Esophagus squamous epithelium (tissue), 5 donors: ENCODE data around the gene PPP1R12C. TPM values are rescaled to one million over a fixed set of nuclear protein-coding genes. Genes with fewer than 3 reads are reported as not detected.

ENCODE experiments used
- DNase-seq: peaks from one replicate; lab custom pipeline; 2025; lab: John Stamatoyannopoulos, UW
- H3K27ac ChIP-seq, 4 donors: fragments of 200-600 bp; sonication (generic); one replicate each; pipeline ENCODE4 v1.5.1; 2016 to 2019; ENCODE audit warnings: mild to moderate bottlenecking in 1 of 4
- H3K27me3 ChIP-seq, 4 donors: fragments of 200-600 bp; sonication (generic); 1 replicate in 3 of 4; 2 replicates in 1 of 4; pipeline versions ENCODE4 v1.5.1 to v1.6.0; 2017 to 2021; ENCODE audit warnings: antibody characterized with exemption in 1 of 4
- H3K36me3 ChIP-seq, 3 donors: fragments of 200-600 bp; sonication (generic); one replicate each; pipeline ENCODE4 v1.5.1; 2016 to 2019
- H3K4me1 ChIP-seq, 3 donors: fragments of 200-600 bp; sonication (generic); one replicate each; pipeline ENCODE4 v1.5.1; 2017 to 2019
- H3K4me3 ChIP-seq, 4 donors: fragments of 200-600 bp; sonication (generic); 1 replicate in 3 of 4; 2 replicates in 1 of 4; pipeline ENCODE4 v1.5.1; 2016 to 2019; ENCODE audit warnings: mild to moderate bottlenecking in 2 of 4, moderate library complexity in 1 of 4
- H3K9me3 ChIP-seq, 3 donors: fragments of 200-600 bp; sonication (generic); one replicate each; pipeline ENCODE4 v1.5.1; 2016 to 2019
- CTCF ChIP-seq, 6 experiments: fragments of 450-650 bp in 4 of 6; fragments of 200-600 bp in 2 of 6; sonication (generic) in 2 of 6; IDR thresholded peaks; one replicate each; pipeline ENCODE4 v1.5.1; 2016 to 2019; ENCODE audit warnings: antibody characterized with exemption in 6 of 6, mild to moderate bottlenecking in 4 of 6, moderate library complexity in 4 of 6
- POLR2A ChIP-seq, 4 donors: fragments of 450-650 bp; IDR thresholded peaks; one replicate each; pipeline ENCODE4 v1.6.1; 2017; ENCODE audit warnings: antibody characterized with exemption in 4 of 4, mild to moderate bottlenecking in 4 of 4, moderate library complexity in 3 of 4
- WGBS, 2 donors: methylation state at CpG; one replicate each; pipeline ENCODE4 v1.1.5; 2018; 5-methylcytosine and 5-hydroxymethylcytosine counted together
- intact Hi-C: fragments of 100-400 bp; cut with DNase I; formaldehyde crosslinking; loops from one replicate; pipeline ENCODE4 v1.15.0; 2022
- total RNA-seq, 4 donors: library from RNA; depleted of rRNA; stranded (reverse); fragments of >200 nt; gene quantifications; one replicate each; pipeline ENCODE4 v1.1.0, GENCODE V29; 2016
- donor health status: DM: yes; HTN: yes; CAD: no.

The PPP1R12C gene
- total RNA-seq, 4 donors from 2014 or later: 35.1 to 89.1 (median 43.7) TPM

GRCh38 chr19:55092423-55093318 lies 24.8 kb downstream of the PPP1R12C start:
- Histone ChIP-seq H3K27me3 (no peaks in the 10 kb centered on the region), H3K4me3 (no peak overlapping the region), H3K27ac (no peak overlapping the region), H3K4me1 (peaks cover 3 to 14% (median 9%) of the 10 kb centered on the region in 3 donors), H3K36me3 (peaks cover 19 to 73% (median 28%) of the 10 kb centered on the region in 3 donors), H3K9me3 (no peaks in the 10 kb centered on the region)
- TF ChIP-seq POLR2A (IDR thresholded peaks at IDR 0.05) (no peak), CTCF (IDR thresholded peaks at IDR 0.05) (no peak)
- 79 to 100% methylated on average over 1 to 7 of the region's 49 CpGs for WGBS, 2 donors
- DNase-seq: no peak
- intact Hi-C loops: no loop called here

- 68% methylated on average over 5 of the region's 27 CpGs; no CpG with 5 or more reads in 1 of the 2 donors for WGBS, 2 donors
- no peak for TF ChIP-seq CTCF (IDR thresholded peaks at IDR 0.05)
- no peak for TF ChIP-seq POLR2A (IDR thresholded peaks at IDR 0.05)
- intact Hi-C loops: no loop called here
- Histone ChIP-seq H3K27ac (no peak overlapping the region), H3K9me3 (no peaks in the 10 kb centered on the region), H3K27me3 (peaks cover 0 to 4% (median 0%) of the 10 kb centered on the region in 4 donors), H3K36me3 (peaks cover 19 to 69% (median 28%) of the 10 kb centered on the region in 3 donors), H3K4me3 (no peak overlapping the region), H3K4me1 (peaks cover 10 to 21% (median 12%) of the 10 kb centered on the region in 3 donors)
- no peak for DNase-seq
Measured at GRCh38 chr19:55091955-55092354, 25.5 kb downstream of the PPP1R12C start.

- Histone ChIP-seq H3K36me3 (peaks cover 19 to 65% (median 28%) of the 10 kb centered on the region in 3 donors), H3K9me3 (no peaks in the 10 kb centered on the region), H3K27ac (no peak overlapping the region), H3K4me1 (peaks cover 17 to 27% (median 18%) of the 10 kb centered on the region in 3 donors), H3K27me3 (peaks cover 0 to 10% (median 0%) of the 10 kb centered on the region in 4 donors), H3K4me3 (no peak overlapping the region)
- DNase-seq: no peak
- WGBS, 2 donors: 84 to 88% methylated on average over 4 to 18 of the region's 32 CpGs
- TF ChIP-seq POLR2A (IDR thresholded peaks at IDR 0.05) (no peak), CTCF (IDR thresholded peaks at IDR 0.05) (no peak)
- intact Hi-C loops: no loop called here
Measured at GRCh38 chr19:55091126-55091910, 26.1 kb downstream of the PPP1R12C start.

GRCh38 chr19:55090564-55090963 lies 26.9 kb downstream of the PPP1R12C start:
- Histone ChIP-seq H3K36me3 (peaks cover 19 to 62% (median 28%) of the 10 kb centered on the region in 3 donors), H3K4me1 (peaks cover 18 to 32% (median 20%) of the 10 kb centered on the region in 3 donors), H3K27me3 (peaks cover 0 to 18% (median 0%) of the 10 kb centered on the region in 4 donors), H3K27ac (no peak overlapping the region), H3K4me3 (no peak overlapping the region), H3K9me3 (no peaks in the 10 kb centered on the region)
- no peak for DNase-seq
- TF ChIP-seq POLR2A (IDR thresholded peaks at IDR 0.05): no peak
- no peak for TF ChIP-seq CTCF (IDR thresholded peaks at IDR 0.05)
- intact Hi-C loops: no loop called here
- WGBS, 2 donors: 91 to 95% methylated on average over 3 to 7 of the region's 13 CpGs
